Caco-2 (cell line): ENCODE measurements around the gene DHX57. TPM values are rescaled to one million over a fixed set of nuclear protein-coding genes. Genes with fewer than 3 reads are reported as not detected.
"Not testable (repeated sequence)": the region's sequence is repeated elsewhere in the genome, so short reads cannot be mapped to it uniquely, and the experiment has no call there.

Experiments used
- BruUV-seq: library from RNA; stranded (reverse); fragments of 400-500 nt; replicated peaks from 2 replicates; lab custom pipeline; 2021; lab: Mats Ljungman, UMichigan
- CTCF ChIA-PET: fragments of 300-600 bp; sonication (Branson Sonifier 250); formaldehyde crosslinking; loops from one replicate; lab custom pipeline; 2022; ENCODE audit warnings: antibody characterized with exemption; lab: Charles Lee
- POLR2A ChIA-PET: fragments of 300-600 bp; sonication (Branson Sonifier 250); formaldehyde crosslinking; loops from one replicate; lab custom pipeline; 2022; ENCODE audit warnings: antibody characterized with exemption; lab: Charles Lee
- DNase-seq, 2 experiments: peaks; one replicate each; pipeline versions ENCODE4 v3.0.0 to v3.0.0-alpha.2; 2020 to 2022
- H3K27me3 ChIP-seq: replicated peaks from 2 replicates; pipeline ENCODE4 v1.6.0; 2011; ENCODE audit warnings: low read length; ENCODE audit not compliant: control insufficient read depth, insufficient read depth
- H3K36me3 ChIP-seq: 2 replicates; pipeline ENCODE4 v1.5.1; 2011; ENCODE audit warnings: low read length; ENCODE audit not compliant: control insufficient read depth, insufficient read depth
- H3K4me1 ChIP-seq: fragments of 250-450 bp; sonication (Bioruptor Pico); 2 replicates; pipeline ENCODE4 v1.5.1; 2020; ENCODE audit warnings: mild to moderate bottlenecking
- H3K4me3 ChIP-seq: 2 replicates; pipeline ENCODE4 v1.5.1; 2011; ENCODE audit warnings: low read depth, mild to moderate bottlenecking, control low read depth, low read length
- H3K9me3 ChIP-seq: fragments of 250-450 bp; sonication (Bioruptor Pico); 2 replicates; pipeline ENCODE4 v1.5.1; 2020; ENCODE audit warnings: mild to moderate bottlenecking, moderate library complexity
- H3K27ac Mint-ChIP-seq: one replicate; pipeline ENCODE4 v1.8.0; 2022; ENCODE audit warnings: mixed read lengths; ENCODE audit not compliant: unreplicated experiment
- H3K27me3 Mint-ChIP-seq: one replicate; pipeline ENCODE4 v1.8.0; 2022; ENCODE audit warnings: mixed read lengths; ENCODE audit not compliant: insufficient read depth, unreplicated experiment
- H3K36me3 Mint-ChIP-seq: one replicate; pipeline ENCODE4 v1.8.0; 2022; ENCODE audit warnings: mild to moderate bottlenecking, mixed read lengths; ENCODE audit not compliant: insufficient read depth, unreplicated experiment
- H3K4me1 Mint-ChIP-seq: one replicate; pipeline ENCODE4 v1.8.0; 2022; ENCODE audit warnings: low read depth, mixed read lengths; ENCODE audit not compliant: unreplicated experiment
- H3K4me3 Mint-ChIP-seq: one replicate; pipeline ENCODE4 v1.8.0; 2022; ENCODE audit warnings: mild to moderate bottlenecking, moderate library complexity, mixed read lengths; ENCODE audit not compliant: unreplicated experiment
- H3K9me3 Mint-ChIP-seq: one replicate; pipeline ENCODE4 v1.8.0; 2022; ENCODE audit warnings: mixed read lengths; ENCODE audit not compliant: unreplicated experiment
- CTCF ChIP-seq, 2 experiments: fragments of 200-600 bp in 1 of 2; IDR thresholded peaks; 1 replicate in 1 of 2; 2 replicates in 1 of 2; pipeline versions ENCODE4 v1.5.1 to v1.8.0; 2011 to 2022; ENCODE audit warnings: antibody characterized with exemption in 1 of 2, control low read depth in 1 of 2, inconsistent platforms in 1 of 2, low read depth in 1 of 2, low read length in 1 of 2, mild to moderate bottlenecking in 1 of 2, moderate library complexity in 1 of 2; ENCODE audit not compliant: insufficient read depth in 1 of 2, severe bottlenecking in 1 of 2, unreplicated experiment in 1 of 2
- intact Hi-C: fragments of 100-400 bp; cut with micrococcal nuclease; formaldehyde crosslinking; loops from one replicate; pipeline ENCODE4 v1.10.0; 2022; ENCODE audit not compliant: unreplicated experiment
- total RNA-seq: library from RNA; stranded (reverse); gene quantifications from 2 replicates; pipeline ENCODE4 v1.2.3, GENCODE V29; 2022

The DHX57 gene
- total RNA-seq, 1 experiment from 2014 or later: 20.6 TPM

DNA sequence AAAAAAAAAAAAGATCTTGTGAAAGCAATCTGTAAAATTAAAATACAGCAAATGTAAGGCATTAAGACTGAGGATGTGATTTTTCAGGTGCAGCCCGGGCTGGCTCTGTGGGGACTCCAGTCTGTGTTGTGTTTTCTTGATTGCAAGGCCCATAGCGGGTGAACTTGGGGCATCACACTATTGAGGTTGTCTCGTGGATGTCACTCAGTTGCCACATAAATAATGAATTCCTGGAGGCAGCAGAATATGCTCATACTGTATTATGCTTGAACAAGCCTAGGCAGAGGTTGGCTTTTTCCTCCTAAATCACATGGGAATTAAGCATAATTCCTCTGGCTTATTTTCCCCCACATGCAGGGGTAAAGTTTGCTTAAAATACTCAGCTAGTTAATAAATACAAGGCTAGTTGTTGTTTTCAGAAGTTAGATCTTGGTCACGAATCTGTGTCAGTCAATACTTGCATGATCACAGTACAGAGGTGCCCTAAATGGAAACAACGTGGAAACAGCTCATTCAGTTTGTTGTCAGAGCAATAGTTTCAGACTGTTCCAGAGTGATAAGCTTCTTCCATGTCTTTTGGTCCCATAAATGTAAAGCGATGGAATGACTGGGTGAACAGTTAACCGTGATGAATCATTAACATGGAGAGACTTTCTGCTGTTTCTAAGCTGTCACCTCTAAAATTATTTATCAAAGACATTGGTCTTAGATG lies 81.3 kb downstream of the DHX57 start:
- no peak for TF ChIP-seq CTCF (IDR thresholded peaks at IDR 0.05; ENCODE audit: insufficient read depth in 1 of 2, low read depth in 1 of 2, low read length in 1 of 2, severe bottlenecking in 1 of 2, unreplicated experiment in 1 of 2)
- Histone ChIP-seq H3K4me1 (peaks cover 29% of the 10 kb centered on the region), H3K36me3 (no peaks in the 10 kb centered on the region), H3K9me3 (no peaks in the 10 kb centered on the region), H3K27me3 (no peaks in the 10 kb centered on the region), H3K4me3 (no peak overlapping the region)
- peaks cover 7% of the 10 kb centered on the region for H3K36me3 Mint-ChIP-seq
- CTCF ChIA-PET: no interaction called here
- no peak for DNase-seq
- BruUV-seq: no TSS peak
- H3K27ac Mint-ChIP-seq: no peak overlapping the region
- no peaks in the 10 kb centered on the region for H3K27me3 Mint-ChIP-seq
- no peaks in the 10 kb centered on the region for H3K9me3 Mint-ChIP-seq
- intact Hi-C loops: no loop called here
- no peak overlapping the region for H3K4me3 Mint-ChIP-seq
- POLR2A ChIA-PET: interaction anchor here (0.9 kb wide), 1 partner anchor 43 kb away, joined by 12 read pairs; the partner anchor contains the start of gene SRSF7
- peaks cover 10% of the 10 kb centered on the region for H3K4me1 Mint-ChIP-seq

DNA sequence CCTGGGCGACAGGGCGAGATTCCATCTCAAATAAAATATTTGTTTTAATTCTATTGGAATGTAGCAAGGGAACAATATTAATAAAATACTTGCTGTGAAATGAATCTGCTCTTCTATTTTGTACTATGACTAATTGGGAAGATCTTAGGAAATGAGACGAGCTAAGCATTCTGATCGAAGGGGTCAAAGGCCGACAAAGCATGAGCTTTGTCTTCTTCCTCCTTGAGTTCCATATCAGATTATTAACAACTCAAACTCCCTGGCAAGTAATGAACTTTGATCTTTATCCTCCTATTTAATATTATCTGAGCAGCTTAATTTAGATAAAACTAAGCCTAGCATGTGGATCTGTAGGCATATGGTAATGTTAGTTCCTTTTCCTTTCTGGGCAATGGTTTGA lies 82.2 kb downstream of the DHX57 start:
- Mint-ChIP-seq H3K4me3 (no peak overlapping the region), H3K27me3 (no peaks in the 10 kb centered on the region), H3K4me1 (peaks cover 10% of the 10 kb centered on the region), H3K9me3 (no peaks in the 10 kb centered on the region), H3K36me3 (peaks cover under 1% of the 10 kb centered on the region), H3K27ac (no peak overlapping the region)
- TF ChIP-seq CTCF (IDR thresholded peaks at IDR 0.05; ENCODE audit: insufficient read depth in 1 of 2, low read depth in 1 of 2, low read length in 1 of 2, severe bottlenecking in 1 of 2, unreplicated experiment in 1 of 2): no peak
- ChIA-PET CTCF (interaction anchor here (0.7 kb wide), 1 partner anchor 27 kb away, joined by 3 read pairs; no protein-coding TSS in a partner anchor), POLR2A (interaction anchor here (0.6 to 1.0 kb wide), 2 partner anchors 42 to 382 kb away, joined by 3 to 6 read pairs; partner anchors contain the start of gene SRSF7)
- Histone ChIP-seq H3K9me3 (no peaks in the 10 kb centered on the region), H3K4me3 (no peak overlapping the region), H3K4me1 (peaks cover 29% of the 10 kb centered on the region), H3K36me3 (no peaks in the 10 kb centered on the region), H3K27me3 (no peaks in the 10 kb centered on the region)
- DNase-seq: no peak
- BruUV-seq: no TSS peak
- intact Hi-C loops: no loop called here

DNA sequence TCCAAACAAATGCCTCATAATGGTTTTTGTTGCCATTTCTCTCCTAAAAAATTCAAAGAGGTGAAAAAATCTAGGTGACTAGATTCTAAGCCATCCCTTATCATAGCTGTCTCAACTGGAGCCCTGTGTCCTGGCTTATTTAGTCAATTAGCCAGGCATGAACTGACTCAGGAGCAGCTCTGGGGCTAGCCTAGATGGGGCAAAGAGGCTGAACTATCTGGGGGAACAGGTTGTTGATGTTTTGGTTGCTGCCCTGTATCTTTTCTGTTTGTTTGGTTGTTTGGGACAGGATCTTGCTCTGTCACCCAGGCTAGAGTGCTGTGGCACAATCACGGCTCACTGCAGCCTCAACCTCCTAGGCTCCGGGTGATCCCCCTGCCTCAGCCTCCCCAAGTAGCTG lies 83.0 kb downstream of the DHX57 start:
- Histone ChIP-seq H3K9me3 (no peaks in the 10 kb centered on the region), H3K36me3 (no peaks in the 10 kb centered on the region), H3K27me3 (no peaks in the 10 kb centered on the region), H3K4me3 (no peak overlapping the region), H3K4me1 (peaks cover 25% of the 10 kb centered on the region)
- no peak for TF ChIP-seq CTCF (IDR thresholded peaks at IDR 0.05; ENCODE audit: insufficient read depth in 1 of 2, low read depth in 1 of 2, low read length in 1 of 2, severe bottlenecking in 1 of 2, unreplicated experiment in 1 of 2)
- Mint-ChIP-seq H3K9me3 (no peaks in the 10 kb centered on the region), H3K27me3 (no peaks in the 10 kb centered on the region), H3K4me3 (no peak overlapping the region), H3K36me3 (no peaks in the 10 kb centered on the region), H3K4me1 (peaks cover 6% of the 10 kb centered on the region), H3K27ac (no peak overlapping the region)
- ChIA-PET POLR2A (no interaction called here), CTCF (no interaction called here)
- no peak for DNase-seq
- no TSS peak for BruUV-seq
- intact Hi-C loops: no loop called here

GRCh38 chr2:38792321-38792720 lies 83.4 kb downstream of the DHX57 start:
- intact Hi-C loops, CTCF ChIA-PET, H3K36me3 ChIP-seq, H3K4me1 Mint-ChIP-seq, DNase-seq, BruUV-seq, H3K27me3 Mint-ChIP-seq, H3K27ac Mint-ChIP-seq, H3K36me3 Mint-ChIP-seq, H3K27me3 ChIP-seq, H3K4me3 ChIP-seq, POLR2A ChIA-PET, H3K9me3 ChIP-seq, H3K4me3 Mint-ChIP-seq, H3K9me3 Mint-ChIP-seq: not testable (repeated sequence)
- H3K4me1 ChIP-seq: peaks cover 21% of the 10 kb centered on the region
